AG04449 (cell line): ENCODE results near the gene SOCS2.
A peak's percentile ranks its signal among the peaks of the same experiment; 100 is the strongest.

ENCODE experiments used
- CTCF ChIA-PET: fragments of 350-600 bp; formaldehyde crosslinking; extraction: SDS; loops from one replicate; lab custom pipeline; 2021; ENCODE audit warnings: antibody characterized with exemption; lab: Yijun Ruan, JAX
- POLR2A ChIA-PET: fragments of 400-600, 350-600 bp; formaldehyde crosslinking; extraction: SDS; loops from one replicate; lab custom pipeline; 2020; ENCODE audit warnings: antibody characterized with exemption, inconsistent platforms; lab: Yijun Ruan, JAX
- DNase-seq: peaks from one replicate; pipeline ENCODE4 v3.0.0-alpha.2; 2010; ENCODE audit warnings: low read depth, low spot score
- H3K4me3 ChIP-seq: 2 replicates; pipeline ENCODE4 v1.5.1; 2011; ENCODE audit warnings: low read depth, mild to moderate bottlenecking, control low read depth, low read length
- CTCF ChIP-seq: IDR thresholded peaks from one replicate; pipeline ENCODE4 v1.5.1; 2011; ENCODE audit warnings: mild to moderate bottlenecking, moderate library complexity, low read length, control low read depth, inconsistent platforms; ENCODE audit not compliant: insufficient read depth; ENCODE audit errors: missing control alignments

Gene SOCS2

GRCh38 chr12:93571925-93572711 lies at the start of gene SOCS2:
TSS of gene SOCS2 (plus strand) at chr12:93572675. CDS start at chr12:93572898, 223 bp downstream.
- no peak for TF ChIP-seq CTCF
- H3K4me3 ChIP-seq, result peak within 1 kb of the TSS; percentile 67
- CTCF ChIA-PET, result interaction anchor here (0.6 to 13.1 kb wide), 7 partner anchors 9 to 529 kb away, joined by 3 to 199 read pairs (median 3); no protein-coding TSS in a partner anchor
- POLR2A ChIA-PET, result no interaction called here
- DNase-seq, result no peak

GRCh38 chr12:93524386-93525133 lies 47.9 kb upstream of the SOCS2 start:
- ChIA-PET CTCF (interaction anchor here (1.0 to 6.2 kb wide), 3 partner anchors 8 to 577 kb away, joined by 3 to 52 read pairs (median 6); no protein-coding TSS in a partner anchor), POLR2A (no interaction called here)
- no peak overlapping the region for H3K4me3 ChIP-seq
- no peak for TF ChIP-seq CTCF
- DNase-seq, result no peak

- ChIA-PET POLR2A (interaction anchor here (1.4 kb wide), 1 partner anchor 12 kb away, joined by 5 read pairs; no protein-coding TSS in a partner anchor), CTCF (interaction anchor here (1.0 to 6.2 kb wide), 7 partner anchors 10 to 575 kb away, joined by 3 to 52 read pairs (median 6); no protein-coding TSS in a partner anchor)
- DNase-seq, result peak; percentile 82
- no peak for TF ChIP-seq CTCF
- H3K4me3 ChIP-seq, result no peak overlapping the region
These were observed 45.6 kb upstream of the SOCS2 start for GRCh38 chr12:93526786-93527428.

- ChIA-PET POLR2A (no interaction called here), CTCF (interaction anchor here (1.1 kb wide), 1 partner anchor 39 kb away, joined by 5 read pairs; no protein-coding TSS in a partner anchor)
- DNase-seq, result no peak
These were observed 42.1 kb upstream of the SOCS2 start for GRCh38 chr12:93530358-93530757.

GRCh38 chr12:93533310-93533709 lies 39.2 kb upstream of the SOCS2 start:
- no peak for DNase-seq
- ChIA-PET POLR2A (no interaction called here), CTCF (no interaction called here)
- no peak overlapping the region for H3K4me3 ChIP-seq
- TF ChIP-seq CTCF, result no peak

More at GRCh38 chr12:93530358-93530757, 42.1 kb upstream of the SOCS2 start:
- TF ChIP-seq CTCF, result no peak
- no peak overlapping the region for H3K4me3 ChIP-seq
